ENCODE data around the gene TBX19.

DNA sequence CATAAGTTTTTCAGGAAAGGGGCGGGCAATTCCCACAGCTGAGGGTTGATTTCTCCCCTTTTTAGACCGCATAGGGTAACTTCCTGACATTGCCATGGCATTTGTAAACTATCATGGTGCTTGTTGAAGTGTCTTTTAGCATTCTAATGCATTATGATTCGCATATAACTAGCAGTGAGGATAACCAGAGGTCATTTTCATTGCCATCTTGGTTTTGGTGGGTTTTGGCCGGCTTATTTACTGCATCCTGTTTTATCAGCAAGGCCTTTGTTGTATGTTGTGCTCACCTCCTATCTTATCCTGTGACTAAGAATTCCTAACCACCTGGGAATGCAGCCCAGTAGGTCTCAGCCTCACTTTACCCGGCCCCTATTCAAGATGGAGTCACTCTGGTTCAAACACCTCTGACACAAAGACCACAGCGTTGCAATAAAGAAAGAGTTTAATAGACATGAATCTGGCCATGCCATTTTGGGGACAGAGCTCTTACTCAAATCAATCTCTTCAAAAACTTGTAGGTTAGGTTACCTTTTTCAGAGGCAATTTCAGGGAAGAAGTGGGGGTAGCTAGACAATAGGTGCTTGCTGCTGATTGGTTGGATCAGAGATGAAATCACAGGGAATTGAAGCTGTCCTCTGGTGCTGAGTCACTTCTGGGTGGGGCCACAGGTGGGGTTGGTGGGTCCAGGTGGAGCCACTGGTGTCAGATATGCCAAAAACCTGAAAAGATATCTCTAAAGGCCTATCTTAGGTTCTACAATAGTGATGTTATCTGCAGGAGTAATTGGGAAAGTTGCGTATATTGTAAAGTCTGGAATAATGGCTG is 23.3 kb downstream of the TBX19 start:
- TF ChIP-seq, protein P1, sequence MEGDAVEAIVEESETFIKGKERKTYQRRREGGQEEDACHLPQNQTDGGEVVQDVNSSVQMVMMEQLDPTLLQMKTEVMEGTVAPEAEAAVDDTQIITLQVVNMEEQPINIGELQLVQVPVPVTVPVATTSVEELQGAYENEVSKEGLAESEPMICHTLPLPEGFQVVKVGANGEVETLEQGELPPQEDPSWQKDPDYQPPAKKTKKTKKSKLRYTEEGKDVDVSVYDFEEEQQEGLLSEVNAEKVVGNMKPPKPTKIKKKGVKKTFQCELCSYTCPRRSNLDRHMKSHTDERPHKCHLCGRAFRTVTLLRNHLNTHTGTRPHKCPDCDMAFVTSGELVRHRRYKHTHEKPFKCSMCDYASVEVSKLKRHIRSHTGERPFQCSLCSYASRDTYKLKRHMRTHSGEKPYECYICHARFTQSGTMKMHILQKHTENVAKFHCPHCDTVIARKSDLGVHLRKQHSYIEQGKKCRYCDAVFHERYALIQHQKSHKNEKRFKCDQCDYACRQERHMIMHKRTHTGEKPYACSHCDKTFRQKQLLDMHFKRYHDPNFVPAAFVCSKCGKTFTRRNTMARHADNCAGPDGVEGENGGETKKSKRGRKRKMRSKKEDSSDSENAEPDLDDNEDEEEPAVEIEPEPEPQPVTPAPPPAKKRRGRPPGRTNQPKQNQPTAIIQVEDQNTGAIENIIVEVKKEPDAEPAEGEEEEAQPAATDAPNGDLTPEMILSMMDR (IDR thresholded peaks at IDR 0.05) = no peak
- TF ChIP-seq POLR2A (IDR thresholded peaks at IDR 0.05) = no peak

Measured in Peyer's patch (tissue), 4 donors.